ENCODE data around the gene PTCRA.
"Not testable (repeated sequence)": the region's sequence is repeated elsewhere in the genome, so short reads cannot be mapped to it uniquely, and the experiment has no call there.

PTCRA gene

GRCh38 chr6:42885702-42886101 is 30.2 kb upstream of the PTCRA start:
- no peak for TF ChIP-seq CTCF (IDR thresholded peaks at IDR 0.05; ENCODE audit: low read depth, low read length, missing control alignments)
- DNase-seq (ENCODE audit: low read depth) = no peak
- in situ Hi-C loops (cut with HindIII; ENCODE audit: low sequenced_read_pairs) = no loop called here
- H3K4me3 ChIP-seq (ENCODE audit: low read depth, low read length) = no peak overlapping the region

GRCh38 chr6:42888201-42888600 is 27.7 kb upstream of the PTCRA start:
- H3K4me3 ChIP-seq (ENCODE audit: low read depth, low read length); in situ Hi-C loops (cut with HindIII; ENCODE audit: low sequenced_read_pairs); DNase-seq (ENCODE audit: low read depth): not testable (repeated sequence)

GRCh38 chr6:42889815-42890214 is 26.0 kb upstream of the PTCRA start:
- in situ Hi-C loops (cut with HindIII; ENCODE audit: low sequenced_read_pairs) = no loop called here
- DNase-seq (ENCODE audit: low read depth) = no peak
- H3K4me3 ChIP-seq (ENCODE audit: low read depth, low read length) = peak overlapping the region; percentile 82
- no peak for TF ChIP-seq CTCF (IDR thresholded peaks at IDR 0.05; ENCODE audit: low read depth, low read length, missing control alignments)

- peak overlapping the region; percentile 82 for H3K4me3 ChIP-seq (ENCODE audit: low read depth, low read length)
- TF ChIP-seq CTCF (IDR thresholded peaks at IDR 0.05; ENCODE audit: low read depth, low read length, missing control alignments) = no peak
- in situ Hi-C loops (cut with HindIII; ENCODE audit: low sequenced_read_pairs) = no loop called here
- DNase-seq (ENCODE audit: low read depth) = peak; percentile 90
These were observed 25.3 kb upstream of the PTCRA start for GRCh38 chr6:42890311-42891198.

GRCh38 chr6:42891199-42891722 is 24.6 kb upstream of the PTCRA start:
- DNase-seq (ENCODE audit: low read depth) = no peak
- no peak for TF ChIP-seq CTCF (IDR thresholded peaks at IDR 0.05; ENCODE audit: low read depth, low read length, missing control alignments)
- H3K4me3 ChIP-seq (ENCODE audit: low read depth, low read length) = peak overlapping the region; percentile 82
- in situ Hi-C loops (cut with HindIII; ENCODE audit: low sequenced_read_pairs) = no loop called here

- DNase-seq (ENCODE audit: low read depth); in situ Hi-C loops (cut with HindIII; ENCODE audit: low sequenced_read_pairs); H3K4me3 ChIP-seq (ENCODE audit: low read depth, low read length): not testable (repeated sequence)
These were observed 21.6 kb upstream of the PTCRA start for GRCh38 chr6:42894041-42894828.

GRCh38 chr6:42896178-42896719 is 19.6 kb upstream of the PTCRA start:
- in situ Hi-C loops (cut with HindIII; ENCODE audit: low sequenced_read_pairs) = no loop called here
- DNase-seq (ENCODE audit: low read depth) = no peak
- TF ChIP-seq CTCF (IDR thresholded peaks at IDR 0.05; ENCODE audit: low read depth, low read length, missing control alignments) = no peak
- H3K4me3 ChIP-seq (ENCODE audit: low read depth, low read length) = no peak overlapping the region
